HG03439 (cell line): ENCODE results near the gene HJV.

ENCODE experiments used
- ATAC-seq: cut with Tn5 transposase; IDR thresholded peaks from one replicate; pipeline ENCODE4 v1.9.1; 2021; ENCODE audit warnings: mild to moderate bottlenecking, moderate library complexity; ENCODE audit not compliant: unreplicated experiment

HJV gene

DNA sequence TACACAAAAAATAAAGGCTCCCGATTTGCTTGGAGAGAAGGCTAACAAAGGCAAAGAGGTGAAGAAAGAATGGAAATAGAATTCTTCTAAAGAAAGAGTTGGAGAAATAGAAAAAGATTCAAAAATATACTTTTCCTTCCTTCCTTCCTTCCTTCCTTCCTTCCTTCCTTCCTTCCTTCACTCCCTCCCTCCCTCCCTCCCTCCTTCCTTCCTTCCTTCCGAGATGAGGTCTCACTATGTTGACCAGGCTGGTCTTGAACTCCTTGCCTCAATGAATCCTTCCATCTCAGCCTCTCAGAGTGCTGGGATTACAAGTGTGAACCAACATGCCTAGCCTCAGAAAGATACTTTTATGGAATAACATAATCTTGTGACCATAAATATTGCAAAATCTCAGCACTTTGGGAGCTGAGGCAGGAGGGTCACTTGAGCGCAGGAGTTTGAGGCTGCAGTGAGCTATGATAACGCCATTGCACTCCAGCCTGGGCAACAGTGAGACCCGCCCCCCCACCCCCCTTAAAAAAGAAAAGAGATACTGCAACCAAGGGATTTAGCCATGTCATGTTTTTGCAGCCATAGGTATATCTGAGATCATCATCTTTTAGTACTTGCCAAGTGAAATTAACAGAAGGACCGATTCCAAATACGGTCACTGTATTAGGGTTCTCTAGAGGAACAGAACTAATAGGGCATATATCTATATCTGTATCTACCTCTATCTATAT, 1.0 kb upstream of the HJV start:
- ATAC-seq: no peak

DNA sequence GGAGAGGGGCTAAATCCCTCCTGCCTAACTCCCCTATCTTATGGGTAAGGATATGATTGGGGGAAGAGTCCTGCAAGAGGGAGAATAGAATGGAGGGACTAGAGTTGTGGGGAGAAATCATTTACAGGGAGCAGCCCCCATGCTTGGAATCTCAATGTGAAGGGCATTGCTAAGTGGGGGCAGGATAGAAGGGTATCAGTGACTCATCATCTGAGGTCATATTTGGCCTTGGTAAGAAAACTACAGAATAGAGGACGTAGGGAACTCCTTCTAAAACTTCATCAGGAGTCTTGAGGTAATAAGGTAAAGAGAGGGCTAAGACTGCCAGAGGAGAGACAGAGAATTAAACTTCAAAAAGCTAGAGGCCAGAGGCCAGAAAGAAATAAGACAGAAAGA, 487 bp downstream of the HJV start:
- ATAC-seq: no peak

DNA sequence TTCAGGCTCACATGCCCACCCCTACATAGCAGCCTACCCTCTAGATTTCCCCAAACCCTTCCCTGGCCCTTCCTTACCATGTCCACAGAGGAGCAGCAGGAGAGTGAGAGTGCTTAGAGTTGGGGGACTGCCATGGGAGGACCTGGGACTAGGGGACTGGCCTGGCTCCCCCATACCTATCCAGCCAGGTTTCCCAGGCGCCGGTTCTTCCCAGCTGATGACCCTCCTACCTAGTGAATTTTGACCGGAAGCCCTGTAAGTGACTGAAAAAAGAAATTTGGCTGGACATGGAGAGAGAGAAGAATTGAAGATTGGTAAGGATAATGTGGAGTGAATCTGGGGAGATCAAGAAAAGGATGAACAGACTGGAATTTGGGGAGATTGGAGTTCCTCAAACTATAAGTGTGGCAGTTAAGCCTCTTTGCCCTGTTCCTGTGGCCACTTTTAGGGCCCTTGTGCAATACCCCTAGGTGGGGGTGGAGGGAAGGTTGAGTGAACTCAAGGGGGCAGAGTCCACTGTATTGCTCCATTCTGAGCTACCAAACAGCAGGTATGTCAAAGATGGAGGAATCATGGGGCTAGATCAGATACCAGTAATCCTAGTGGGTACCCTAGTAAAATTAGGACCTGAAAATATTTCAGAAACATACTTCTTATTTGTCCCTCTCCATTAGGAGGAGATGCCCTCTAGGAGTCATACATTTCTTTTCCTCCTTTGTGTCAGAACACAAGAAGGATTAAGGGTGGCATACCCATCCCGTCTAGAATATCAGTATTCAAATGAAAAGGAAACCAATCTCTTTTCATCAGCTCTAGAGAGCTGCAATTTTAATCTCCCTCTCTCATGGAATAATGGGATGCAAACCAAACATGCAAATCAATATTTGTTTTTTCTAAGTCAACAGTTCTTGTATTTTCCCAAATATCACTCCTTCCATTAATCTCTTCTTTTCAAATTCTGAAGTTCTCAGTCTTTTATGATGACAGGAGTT, 1.2 kb downstream of the HJV start:
- ATAC-seq: no peak

DNA sequence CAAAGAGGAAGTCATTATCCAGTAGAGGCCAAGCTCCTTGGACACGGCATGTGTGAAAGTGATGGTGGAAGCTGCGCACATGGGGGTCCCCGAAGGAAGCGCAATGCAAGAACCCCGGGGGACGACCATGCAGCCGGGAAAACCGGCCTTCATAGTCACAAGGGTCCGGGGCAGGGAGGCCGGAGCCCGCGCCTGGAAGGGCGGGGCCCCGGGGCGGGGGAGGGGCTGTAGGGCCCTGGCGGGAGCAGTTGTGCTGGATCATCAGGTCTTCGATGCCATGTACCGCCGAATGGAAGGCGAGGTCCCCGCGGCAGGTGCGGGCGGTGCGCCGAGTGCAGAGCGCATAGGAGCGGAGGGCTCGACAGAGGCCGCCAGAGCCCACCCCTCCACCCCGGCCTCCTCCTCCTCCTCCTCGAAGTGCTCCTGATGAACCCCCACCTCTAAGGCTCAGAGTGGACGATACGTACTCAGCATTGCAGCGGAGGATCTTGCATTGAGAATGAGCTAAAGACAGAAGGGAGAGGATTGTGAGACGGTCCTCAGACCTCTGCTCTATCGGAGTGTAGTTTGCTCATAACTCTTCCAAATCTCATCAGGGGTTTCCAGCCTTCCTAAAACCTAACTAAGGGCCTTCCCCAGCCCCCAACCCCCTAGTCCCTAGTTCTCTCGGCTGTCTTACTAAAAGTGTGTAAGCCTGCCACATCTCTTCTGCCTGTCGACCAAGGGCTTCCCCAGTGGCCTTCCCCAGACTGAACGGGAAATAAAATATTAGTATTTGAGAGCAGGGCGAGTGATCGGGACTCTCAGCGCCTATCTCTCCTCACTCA, 2.1 kb downstream of the HJV start:
- ATAC-seq: no peak

DNA sequence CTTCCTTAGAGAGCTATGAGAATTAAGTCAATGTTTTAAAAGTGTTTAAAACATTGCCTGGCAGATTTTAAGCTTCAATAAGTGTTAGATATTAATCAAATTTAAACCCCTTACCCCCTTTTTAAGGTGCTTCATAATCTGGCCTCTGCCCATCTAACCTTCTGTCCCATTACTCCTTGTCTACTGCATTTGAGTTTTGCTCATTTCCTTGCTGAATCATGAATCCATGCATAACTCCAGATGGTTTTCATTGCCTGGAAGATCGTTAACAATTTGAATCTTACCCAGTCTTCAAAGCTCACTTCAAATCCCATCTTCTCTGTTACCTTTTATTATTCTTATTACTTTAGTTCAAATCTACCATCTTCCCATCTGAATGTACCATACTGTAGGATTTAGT, 4.6 kb downstream of the HJV start:
- ATAC-seq: no peak

DNA sequence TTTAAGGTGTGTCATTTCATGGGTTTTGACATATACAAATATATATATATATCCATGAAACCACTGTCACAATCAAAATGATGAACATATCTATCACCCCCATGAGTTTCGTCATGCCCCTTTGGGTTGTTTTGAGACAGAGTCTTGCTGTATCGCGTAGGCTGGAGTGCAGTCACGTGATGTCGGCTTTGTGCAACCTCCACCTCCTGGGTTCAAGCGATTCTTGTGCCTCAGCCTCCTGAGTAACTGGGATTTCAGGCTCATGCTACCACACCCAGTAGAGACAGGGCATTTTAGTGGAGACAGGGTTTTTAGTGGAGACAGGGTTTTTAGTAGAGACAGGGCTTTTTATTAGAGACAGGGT, 8.0 kb downstream of the HJV start:
- no peak for ATAC-seq

DNA sequence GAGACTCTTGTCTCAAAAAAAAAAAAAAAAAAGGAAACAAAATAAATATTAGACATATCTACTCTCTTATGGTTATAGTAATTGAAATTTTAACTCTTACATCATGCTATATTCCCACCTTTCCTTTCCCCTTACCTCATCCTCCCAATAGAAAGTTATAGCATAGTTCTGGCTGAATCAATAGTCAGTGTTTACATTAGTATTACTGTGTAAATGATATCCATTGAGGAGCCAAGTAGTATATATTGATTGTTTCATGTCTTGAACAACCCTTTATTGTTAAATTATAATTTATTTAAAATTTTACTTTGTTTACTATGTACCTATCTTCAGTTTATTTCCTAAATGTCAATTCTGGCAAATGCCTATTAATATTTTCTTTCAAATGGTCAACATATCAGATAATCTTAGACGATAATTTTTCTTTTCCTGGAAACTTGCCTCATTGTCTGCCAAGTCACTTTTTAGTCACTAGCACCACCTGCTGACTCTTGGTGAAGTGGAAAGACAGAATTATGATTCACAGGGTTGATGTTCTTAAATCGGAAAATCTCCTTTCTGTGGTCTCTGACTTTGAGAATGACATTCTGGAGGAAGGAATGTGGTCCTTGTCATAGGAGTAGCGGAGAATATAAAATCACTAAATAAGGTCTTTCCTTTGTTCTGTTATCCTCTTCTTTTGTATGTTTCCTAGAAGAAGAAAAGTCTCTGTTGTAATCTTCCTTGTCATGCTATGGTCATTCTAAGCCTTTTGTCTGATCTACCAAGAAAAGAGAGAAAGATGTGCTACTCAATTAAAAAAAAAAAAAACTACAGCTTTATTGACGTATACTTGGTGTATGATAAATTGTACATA, 8.6 kb downstream of the HJV start:
- no peak for ATAC-seq

DNA sequence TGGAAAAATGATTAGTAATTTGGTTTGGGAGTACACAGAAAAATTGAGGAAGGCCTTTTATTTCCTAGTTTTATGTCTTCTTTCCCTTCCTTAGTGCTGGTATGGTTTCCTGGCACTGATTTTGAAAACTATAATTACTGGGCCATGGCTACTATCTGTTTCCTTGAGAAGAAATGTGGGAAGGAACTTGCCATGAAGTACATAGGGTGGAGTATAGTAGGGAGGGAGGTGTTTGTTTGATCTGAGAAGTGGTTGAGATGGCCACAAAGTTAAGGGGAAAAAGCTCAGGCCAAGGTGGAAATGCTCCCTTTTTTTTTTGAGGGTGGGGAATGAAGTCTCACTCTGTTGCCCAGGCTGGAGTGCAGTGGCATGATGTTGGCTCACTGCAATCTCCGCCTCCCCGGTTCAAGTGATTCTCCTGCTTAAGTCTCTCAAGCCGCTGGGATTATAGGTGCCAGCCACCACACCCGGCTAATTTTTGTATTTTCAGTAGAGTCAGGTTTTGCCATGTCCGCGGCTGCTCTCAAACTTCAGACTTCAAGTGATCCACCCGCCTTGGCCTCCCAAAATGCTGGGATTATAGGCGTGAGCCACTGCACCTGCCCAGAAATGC, 11.3 kb downstream of the HJV start:
- no peak for ATAC-seq

DNA sequence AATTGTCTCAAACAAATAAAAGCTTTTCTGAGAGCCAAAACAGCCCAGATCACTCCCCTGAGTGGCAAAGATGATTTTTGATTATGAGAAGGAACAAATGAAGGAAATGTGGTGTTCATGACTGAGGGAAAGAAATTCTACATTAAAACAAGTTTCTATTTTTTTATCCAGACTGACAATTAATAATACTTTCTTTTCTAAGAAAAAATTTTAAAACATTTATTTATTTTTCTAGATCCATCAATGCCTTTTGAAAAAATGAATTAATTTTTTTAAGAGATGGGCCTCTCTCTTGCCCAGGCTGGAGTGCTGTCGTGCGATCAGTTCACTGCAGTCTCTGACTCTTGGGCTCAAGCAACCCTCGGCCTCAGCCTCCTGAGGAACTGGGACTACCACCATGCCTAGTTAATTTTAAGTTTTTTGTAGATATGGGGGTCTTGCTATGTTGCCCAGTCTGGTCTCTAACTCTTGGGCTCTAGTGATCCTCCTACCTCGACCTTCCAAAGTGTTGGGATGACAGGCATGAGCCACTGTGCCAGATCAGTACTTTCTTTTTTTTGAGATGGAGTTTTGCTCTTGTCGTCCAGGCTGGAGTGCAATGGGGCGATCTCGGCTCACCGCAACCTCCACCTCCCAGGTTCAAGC, 13.9 kb downstream of the HJV start:
- ATAC-seq: no peak

DNA sequence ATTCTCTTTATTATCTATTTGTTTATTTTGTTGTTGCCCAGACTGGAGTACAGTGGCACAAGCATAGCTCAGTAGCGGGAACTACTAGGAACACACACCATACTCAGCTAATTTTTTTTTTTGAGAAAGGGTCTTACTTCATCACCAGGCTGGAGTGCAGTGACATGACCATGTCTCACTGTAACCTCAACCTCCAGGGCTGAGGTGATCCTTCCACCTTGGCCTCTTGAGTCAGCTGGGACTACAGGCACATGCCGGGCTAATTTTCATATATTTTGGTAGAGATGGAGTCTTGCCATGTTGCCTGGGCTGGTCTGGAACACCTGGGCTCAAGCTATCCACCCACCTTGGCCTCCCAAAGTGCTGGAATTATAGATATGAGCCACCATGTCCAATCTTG, 19.8 kb downstream of the HJV start:
- no peak for ATAC-seq

DNA sequence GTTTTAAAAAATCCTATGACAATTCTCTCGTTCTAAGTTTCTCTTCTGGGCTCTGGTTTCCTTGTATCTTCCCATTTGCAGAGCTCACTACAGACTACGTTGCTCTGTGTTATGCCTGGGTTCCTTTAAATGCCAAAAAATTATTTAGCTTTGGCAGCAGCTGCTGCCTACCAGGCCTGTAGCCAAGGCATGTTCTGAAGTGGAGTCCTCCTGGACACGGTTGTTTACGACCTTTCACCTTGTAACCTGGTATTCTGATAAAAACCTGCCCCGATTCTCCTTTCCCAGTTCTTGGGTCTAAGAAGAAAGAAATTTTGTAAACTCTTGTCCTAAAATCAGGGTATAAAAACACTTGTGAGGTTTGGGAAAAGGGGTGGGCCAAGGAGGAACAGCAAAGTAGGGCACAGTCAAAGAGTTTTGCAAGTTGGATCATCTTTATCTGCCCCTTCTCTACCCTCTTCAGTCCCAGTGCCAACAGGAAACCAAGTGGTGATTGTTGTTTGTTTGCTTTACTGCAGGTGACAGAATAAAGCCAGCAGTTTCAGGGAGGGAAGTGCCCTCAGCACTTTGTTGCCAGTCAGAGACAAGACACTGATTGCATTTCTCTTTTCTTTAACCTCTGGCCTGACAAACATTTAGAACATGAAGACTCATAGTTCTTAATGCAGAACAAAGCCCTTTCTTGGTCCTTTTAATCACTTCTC, 22.1 kb downstream of the HJV start:
- no peak for ATAC-seq

DNA sequence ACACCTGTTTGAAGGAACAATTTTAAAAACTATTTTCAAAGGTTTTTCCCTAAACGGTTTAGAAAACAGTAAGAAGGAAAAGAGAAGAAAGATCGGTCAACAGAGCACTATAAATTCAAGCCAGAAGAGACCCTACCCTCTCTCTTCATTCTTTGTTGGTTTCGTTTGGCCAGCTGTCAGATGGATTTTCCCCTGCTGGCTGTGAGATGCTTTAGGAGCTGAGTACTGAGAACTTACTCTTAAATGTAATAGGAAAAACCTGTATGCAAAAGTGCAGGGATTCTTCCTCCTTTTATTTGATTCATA, 23.9 kb downstream of the HJV start:
- no peak for ATAC-seq

DNA sequence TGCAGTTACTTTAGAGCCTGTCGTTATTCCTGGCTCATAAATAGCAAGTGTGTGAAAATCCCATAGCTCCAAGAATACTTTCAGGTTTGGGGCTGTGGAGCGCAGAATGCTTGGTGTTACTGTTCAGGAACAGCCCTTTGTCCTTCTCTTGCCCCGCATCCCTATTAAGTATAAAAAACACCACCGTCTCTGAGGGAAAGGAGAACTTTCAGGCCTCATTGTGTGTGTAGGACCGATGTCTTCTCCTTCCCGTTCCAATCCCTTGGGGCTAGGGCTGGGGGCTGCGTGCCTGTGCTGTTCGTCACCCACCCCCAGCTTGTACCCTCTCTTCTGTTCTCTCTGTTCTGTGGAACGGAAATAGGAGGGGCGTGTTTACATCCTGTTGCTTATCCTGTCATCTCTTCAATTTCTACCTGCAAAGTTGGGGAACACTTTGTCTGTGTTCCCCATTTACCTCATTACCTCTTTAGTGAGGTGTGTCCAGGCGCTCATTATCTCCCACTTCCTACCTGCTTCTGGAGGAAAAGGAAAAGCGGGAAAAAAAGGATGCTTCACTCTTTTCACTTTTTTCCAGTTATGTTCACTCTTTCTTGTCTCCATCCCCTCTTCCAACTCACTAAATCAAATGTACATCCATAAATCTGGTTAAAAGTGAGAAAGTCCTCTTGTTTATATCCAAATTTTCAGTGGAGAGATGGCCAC, 24.4 kb downstream of the HJV start:
- ATAC-seq: peak; percentile 13

DNA sequence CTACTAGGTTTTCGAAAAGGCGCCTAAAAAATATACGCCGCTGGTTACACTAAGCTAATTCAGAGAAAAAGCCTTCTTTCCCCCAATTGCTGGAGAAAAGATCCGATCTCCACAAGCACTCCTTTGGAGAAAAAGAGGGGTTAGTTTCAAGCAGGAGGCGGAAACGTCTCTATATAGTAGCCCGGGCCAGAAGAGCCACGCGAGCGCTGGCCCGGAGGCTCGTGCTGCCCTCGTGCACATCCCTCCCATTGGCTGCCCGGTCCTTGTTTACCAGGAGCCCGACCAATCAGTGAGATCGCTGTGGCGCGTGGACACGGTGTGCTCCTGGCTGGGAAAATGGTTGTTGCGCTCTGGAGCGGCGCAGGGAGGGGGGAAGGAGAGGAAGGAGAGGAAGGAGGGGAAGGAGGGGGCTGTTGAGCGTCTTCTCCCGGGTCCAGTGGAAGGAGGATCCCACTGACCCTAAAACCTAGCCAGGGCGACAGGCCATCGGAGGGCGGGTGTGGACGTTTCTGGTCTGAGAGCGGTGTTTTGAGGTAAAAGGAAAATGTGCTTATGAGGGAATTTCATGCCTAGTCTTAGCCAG, 25.0 kb downstream of the HJV start, which contains the start of gene TXNIP:
TXNIP (minus strand) TSS at position 147 of the 583 bp plus-strand sequence. CDS start 313 bp downstream, outside the sequence.
- ATAC-seq: peak; percentile 91

DNA sequence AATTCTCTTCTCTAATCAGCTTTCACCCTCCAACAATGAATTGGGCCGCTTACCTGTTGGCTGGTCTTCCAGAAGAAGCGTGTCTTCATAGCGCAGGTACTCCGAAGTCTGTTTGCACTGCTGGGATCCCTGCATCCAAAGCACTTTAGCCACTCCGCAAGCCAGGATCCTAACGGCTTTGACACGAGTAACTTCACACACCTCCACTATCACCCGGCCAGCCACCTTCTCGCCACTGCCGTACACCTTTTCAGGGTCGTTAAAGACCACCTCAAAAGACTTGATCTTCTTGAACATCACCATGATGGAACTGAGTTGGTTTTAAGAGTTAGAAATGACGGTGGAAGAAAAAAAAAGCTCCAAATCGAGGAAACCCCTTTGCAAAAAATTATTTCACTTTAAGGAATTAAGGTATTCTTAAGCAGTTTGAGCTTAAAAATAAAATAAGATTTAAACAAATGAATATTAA, 25.5 kb downstream of the HJV start:
- no peak for ATAC-seq

DNA sequence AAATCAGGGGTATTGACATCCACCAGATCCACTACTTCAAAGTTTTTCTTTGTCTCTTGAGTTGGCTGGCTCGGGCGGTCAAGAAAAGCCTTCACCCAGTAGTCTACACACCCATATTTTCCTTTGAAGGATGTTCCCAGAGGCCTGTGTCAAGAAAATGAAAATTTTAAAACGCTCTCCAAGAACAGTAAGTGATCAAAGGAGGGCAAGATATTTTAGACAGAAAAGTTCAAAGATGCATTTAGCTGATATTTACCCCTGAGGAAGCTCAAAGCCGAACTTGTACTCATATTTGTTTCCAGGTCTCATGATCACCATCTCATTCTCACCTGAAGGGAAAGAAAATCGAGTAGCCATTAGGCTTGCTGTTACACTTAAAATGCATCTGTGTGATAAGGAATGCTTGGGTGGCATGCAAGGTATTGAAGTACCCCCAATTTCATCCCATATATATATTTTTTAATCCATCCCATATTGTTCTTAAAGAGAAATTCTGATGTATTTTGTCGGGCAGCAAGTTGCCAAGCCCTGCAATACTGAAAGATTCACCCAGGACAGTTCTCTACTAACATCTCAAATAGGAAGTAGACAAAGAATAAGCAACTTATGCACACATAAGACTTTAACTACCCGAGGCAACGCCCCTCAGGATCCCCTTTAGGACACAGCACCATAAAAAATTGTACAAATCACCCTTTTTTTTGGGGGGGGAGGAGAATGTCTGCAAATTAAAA, 26.2 kb downstream of the HJV start:
- ATAC-seq: no peak
